Stimulated activated CD8-positive, alpha-beta memory T cell treated with anti-CD3 and anti-CD28 coated beads, Interleukin-12 subunit alpha, Interleukin-12 subunit beta, amount 100 ng/mL, for 1 hour (primary cell): ENCODE results near the gene PFKP.

Source experiments
- DNase-seq: peaks from one replicate; pipeline ENCODE4 v3.0.0-alpha.2; 2020; ENCODE audit warnings: low read depth

The PFKP gene

DNA sequence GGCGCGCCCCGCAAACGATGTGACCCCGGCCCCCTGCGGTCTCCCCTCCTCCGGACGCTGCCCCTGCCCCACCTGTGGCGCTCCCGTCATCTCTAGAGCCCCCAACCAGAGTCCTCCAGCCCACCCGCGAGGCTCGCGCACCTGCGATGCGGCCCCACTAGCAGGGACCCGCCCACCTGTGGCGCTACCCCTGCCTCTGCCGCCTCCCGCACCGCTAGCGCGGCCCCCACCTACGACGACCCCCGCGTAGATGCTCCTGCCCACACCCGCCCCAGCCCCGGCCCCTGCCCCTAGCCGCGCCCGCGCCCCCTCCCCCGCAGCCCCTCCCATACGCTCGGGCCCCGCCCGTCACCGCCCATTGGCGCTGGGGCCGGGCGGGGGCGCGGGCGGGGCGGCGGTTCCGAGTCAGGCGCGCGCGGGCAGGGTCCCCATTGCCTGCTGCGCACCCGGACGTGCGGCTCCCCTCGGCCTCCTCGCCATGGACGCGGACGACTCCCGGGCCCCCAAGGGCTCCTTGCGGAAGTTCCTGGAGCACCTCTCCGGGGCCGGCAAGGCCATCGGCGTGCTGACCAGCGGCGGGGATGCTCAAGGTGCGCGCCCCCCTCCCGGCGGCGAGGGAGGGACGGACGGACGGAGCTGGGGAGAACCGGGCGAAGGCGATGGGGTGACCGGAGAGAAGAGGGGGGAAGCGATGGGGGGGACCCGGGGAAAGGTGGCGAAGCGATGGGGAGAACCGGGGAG, at the start of gene PFKP:
Gene PFKP, plus strand, starts transcription at position 431 of the 741 bp plus-strand sequence. Its CDS starts 48 bp downstream, at position 479.
- peak; percentile 24 for DNase-seq

DNA sequence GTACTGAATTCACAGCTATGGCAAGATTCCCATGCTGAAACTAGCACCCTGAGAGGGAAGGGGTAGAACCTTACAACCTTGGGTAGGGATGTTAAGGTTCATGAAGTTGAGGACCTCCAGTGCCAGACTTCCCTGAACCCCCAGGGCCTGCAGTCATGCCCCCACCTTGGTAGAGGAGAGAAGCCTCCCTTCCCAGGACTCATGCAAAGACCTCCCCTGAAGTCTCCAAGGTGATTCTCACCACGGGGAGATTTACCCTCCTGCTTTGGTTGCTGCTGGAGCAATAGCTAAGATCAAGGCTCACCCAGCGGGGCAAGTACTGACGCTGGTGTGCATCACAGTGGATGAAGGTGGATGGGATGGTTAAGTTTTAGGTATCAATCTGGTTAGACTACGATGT, 49.1 kb upstream of the PFKP start:
- no peak for DNase-seq

DNA sequence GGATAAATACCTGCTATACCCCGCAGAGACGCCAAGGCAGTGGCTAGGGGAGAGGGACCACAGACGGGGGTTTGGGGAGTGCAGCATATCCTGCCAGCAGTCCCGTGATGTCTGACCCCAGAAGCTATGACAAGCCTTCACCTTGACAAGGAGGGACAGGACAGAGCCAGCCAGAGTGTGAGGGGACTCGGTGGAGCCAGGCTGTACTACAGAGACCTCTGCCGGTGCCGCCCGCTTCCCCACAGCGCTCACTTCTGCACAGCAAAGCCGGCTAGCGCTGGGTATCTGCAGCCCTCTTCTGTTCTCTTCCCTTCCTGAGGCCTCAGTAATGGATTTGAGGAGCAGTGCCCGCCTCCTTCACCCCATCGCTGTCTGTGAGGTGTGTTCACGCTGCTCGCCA, 47.0 kb upstream of the PFKP start:
- no peak for DNase-seq

DNA sequence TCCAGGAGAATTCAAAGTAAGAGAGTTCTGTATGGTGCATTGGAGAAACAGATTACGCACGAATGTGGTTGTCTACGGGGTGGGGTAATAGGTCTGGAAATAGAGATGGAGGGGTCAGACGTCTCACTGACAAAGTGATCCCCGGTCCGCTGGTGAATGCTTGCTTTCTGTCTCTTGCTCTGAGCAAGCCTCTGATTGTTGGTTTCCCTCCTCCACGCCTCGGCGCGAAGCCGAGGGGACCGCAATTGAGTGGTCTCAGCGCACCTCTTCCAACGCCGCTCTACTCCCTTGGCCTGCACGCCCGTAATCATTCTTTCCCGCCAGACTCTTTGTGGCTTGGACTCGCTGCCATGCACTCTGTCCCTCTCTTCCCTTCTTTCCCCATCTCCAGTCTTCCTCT, 46.5 kb upstream of the PFKP start:
- no peak for DNase-seq

DNA sequence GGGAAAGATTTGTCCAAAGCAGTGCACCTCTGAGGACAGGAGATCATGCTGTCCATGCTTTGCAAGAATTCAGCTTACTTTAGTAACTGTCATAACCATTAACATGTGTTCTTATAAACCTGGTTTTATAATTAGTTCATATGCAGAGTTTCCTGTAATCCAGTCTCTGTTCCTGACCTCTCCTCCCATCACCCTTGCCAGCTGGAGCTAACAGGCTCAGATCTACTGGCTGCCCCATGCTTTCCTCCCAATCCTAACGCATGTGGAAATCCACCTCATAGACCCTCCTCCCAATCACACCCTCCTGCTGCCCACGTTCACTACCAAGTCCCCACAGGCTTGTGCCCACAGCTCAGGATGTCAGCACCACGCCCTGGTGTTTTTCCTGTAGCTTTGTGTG, 45.3 kb upstream of the PFKP start:
- no peak for DNase-seq

DNA sequence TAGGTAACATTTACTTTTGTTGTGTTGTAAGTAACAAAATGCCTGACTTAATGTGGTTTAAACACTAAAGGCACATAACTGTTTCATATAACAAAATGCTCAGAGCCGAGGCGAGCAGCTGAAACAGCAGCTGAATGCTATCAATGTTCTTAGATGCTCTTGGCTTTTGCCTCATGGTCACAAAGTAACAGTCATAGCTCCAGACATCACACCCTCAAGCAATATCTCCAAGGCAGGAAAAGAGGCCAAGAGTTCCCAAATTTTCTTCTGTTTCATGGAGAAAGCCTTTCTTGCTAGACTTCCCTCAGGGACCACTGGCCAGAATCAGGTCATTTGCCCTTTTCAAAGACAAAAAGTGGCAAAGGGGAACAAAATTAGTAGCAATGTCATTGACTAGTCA, 43.5 kb upstream of the PFKP start:
- no peak for DNase-seq

DNA sequence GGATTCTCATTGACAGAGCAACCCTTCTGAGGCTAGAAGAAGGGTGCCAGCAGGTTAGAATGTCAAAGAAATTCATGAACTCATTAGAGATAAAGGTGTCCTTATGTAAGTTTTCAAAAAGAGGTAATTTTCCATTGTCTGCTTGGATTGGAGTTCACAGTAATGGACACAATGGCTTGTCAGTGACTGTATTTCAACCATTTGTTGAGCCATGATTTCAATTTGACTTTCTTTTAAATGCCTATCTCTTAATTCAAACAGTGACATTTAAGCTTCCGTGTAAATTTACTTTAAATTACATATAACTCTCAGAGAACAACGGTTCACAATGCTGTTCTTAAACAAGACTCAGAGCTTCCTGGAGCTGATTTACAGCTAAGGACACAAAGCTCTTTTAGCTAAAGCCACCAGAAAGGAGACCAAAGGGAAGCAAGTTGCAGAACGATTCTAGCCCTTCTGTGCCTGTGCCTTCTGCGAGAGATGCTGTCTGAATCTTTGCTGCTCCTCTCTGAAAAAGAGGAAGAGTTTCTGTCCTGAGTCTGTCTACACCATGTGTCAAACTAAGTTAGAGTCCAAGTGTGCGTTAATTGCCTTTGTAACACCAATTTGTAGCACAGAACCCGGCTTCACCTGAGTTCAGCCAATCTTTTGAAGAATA, 42.2 kb upstream of the PFKP start:
- DNase-seq: no peak

DNA sequence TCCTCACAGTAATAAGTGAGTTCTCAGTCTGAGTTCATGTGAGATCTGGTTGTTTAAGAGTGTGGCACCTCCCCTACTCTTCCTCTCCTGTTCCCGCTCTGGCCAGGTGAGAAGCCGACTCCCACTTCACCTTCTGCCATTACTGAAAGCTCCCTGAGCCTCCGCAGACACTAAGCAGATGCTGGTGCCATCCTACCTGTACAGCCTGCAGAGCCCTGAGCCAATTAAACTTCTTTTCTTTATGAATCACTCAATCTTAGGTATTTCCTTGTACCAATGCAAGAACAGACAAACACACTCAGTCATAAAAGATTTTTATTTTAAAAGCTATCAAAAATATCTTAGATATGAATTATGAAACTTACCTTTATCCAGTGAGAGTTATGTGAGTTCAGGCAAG, 39.5 kb upstream of the PFKP start:
- DNase-seq: no peak

DNA sequence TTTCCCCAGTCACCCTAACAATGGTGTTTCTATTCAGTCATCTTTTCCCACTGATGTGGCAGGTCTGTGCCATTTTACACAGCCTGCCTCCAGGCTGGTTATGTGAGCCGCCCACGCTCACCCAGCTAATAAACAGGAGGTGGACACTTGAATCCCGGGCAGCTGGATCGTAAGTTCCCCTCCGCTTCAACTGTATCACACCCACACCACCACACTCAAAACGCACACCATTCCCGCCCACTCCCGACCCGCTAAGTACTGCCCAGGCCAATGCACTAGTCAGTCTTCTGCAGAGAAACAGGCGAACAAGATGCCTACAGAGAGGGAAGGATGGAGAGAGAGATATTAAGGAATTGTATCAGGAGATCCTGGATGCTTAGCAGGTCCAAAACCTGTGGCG, 38.9 kb upstream of the PFKP start:
- DNase-seq: no peak

DNA sequence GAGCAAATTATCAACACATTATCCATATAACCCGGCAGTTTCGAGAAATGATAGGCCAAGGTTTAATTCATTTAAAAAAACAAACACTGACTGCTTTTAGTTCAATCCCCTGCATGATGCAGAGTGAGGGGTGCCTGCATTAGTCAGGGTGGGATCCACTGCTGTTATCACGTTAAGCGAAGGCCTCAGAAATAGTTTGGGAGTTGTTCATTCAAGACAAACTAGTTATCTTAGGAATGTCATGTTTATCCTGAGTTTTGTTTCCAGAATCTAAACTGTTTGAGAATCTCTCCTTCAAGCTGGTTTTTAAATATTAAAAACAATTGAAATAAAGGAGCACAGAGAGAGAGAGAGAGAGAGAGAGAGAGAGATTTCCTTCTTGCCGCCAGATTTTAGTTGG, 36.6 kb upstream of the PFKP start:
- DNase-seq: no peak

DNA sequence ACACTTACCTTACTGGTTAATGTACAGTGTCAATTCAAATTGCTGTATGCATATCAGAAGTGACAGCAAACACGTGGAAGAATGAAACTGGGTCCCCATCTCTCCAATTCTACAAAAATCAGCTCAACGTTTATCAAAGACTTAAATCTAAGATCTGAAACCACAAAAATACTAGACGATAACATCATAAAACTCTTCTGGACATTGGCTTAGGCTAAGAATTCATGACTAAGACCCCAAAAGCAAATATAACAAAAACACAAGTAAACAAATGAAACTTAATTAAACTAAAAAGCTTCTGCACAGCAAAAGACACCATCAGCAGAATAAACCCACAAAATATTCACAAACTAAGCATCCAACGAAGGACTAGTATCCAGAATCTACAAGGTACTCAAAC, 35.9 kb upstream of the PFKP start:
- DNase-seq: no peak

DNA sequence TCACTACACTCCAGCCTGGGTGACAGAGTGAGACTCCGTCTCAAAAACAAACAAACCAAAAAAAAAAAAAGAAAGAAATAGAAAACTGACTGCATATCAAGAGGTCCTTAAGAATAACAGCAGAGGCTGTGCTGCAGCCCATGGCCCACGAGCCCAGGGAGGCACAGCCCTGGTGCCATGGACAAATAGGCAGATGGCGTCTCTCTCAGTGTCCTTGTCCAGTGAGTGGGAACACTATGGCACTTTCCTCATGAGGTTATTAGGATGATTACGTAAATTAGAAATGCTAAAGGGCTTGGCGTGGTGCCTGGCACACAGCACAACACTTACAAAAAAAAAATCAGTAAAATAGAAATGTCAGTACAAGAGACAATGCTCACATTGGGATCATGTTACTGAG, 33.4 kb upstream of the PFKP start:
- no peak for DNase-seq

DNA sequence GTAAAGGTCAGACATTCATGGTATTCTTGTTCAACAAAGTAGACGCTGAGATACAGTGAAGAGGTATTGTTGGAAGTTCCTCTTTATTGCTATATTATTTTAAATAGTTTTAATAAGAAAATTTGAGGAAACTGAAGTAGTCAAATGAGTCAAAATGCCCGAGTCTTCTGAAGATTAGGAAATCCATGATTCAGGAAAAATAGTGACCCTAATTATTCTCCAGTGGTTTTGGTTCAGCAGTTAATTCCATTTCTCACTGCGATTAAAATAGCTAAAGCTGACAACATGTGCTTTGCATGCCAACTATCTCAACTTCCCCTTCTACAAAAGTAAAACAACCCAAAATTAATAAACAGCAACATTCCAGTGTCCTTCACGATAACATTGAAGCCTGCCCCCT, 32.7 kb upstream of the PFKP start:
- no peak for DNase-seq

DNA sequence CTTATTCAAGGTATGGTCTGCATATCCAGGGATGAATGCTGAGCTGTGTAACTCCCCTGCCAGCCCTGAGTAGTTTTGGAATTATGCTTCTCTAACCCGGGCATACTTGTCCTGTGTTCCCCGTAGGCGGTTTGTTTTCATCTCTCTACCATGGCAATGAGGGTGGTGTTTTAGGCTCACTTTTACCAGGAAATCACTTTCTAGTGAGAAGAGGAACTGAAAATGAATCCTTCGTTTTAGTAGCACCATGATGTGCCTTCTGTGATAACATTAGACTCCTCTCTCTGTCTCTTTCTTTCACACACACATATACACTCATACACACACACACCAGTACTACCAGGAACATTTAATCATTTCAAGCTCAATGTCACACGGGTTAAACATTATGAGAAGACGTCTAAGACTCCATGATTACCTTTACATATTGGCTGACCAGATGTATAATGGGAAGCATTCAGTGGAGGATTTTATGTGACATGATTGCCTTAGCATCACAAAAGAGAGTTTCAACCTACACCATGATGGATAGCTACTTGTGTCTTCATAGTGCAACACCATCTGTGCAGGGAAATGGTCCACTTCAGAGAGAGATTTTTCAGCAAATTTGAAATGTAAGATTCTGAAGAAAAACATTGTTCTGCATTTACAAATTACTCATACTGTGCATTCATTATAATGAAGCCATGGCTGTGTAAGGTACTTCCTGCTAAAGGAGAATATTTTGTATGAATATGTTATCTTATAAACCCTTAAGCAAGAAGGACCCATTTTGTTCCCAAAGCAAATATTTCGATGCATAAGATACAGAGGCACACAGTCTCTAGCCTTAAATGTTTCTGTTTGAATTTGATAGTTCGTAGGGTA, 31.0 kb upstream of the PFKP start:
- DNase-seq: no peak

DNA sequence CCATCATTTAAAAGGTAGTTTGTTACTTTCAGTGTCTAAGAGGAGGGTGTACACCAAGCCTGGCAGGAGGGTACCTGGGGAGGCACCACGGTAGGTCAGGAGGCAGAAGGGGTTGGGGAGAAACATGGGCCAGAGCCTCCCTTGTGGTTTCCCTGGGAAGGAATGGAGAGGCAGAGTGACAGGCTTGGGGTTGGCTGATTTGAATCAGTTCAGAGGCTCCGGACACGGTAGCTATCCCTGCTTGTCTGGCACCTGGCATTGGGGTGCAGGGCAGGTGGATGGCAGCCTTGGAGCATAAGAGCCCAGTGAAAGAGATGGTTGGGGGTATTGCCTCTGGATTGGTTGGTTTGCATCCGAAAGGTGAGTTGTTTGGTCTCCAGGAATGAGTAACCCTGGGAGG, 30.2 kb upstream of the PFKP start:
- DNase-seq: no peak

DNA sequence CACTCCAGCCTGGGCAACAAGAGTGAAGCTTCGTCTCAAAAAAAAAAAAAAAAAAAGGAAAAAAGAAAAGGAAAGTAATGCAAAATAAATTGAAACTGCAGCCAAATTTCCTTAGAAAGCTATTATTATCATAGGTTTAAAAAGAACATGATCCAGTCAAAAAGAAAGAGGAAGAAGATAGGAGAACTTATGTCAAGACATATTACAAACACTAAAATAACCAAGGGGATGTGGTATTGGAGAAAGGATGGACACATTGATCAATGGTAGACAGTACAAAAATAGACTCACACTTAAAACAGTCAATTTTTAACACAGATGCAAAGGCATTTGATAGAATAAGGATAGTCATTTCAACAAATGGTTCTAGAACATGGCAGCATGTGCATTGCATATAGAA, 27.3 kb upstream of the PFKP start:
- no peak for DNase-seq

DNA sequence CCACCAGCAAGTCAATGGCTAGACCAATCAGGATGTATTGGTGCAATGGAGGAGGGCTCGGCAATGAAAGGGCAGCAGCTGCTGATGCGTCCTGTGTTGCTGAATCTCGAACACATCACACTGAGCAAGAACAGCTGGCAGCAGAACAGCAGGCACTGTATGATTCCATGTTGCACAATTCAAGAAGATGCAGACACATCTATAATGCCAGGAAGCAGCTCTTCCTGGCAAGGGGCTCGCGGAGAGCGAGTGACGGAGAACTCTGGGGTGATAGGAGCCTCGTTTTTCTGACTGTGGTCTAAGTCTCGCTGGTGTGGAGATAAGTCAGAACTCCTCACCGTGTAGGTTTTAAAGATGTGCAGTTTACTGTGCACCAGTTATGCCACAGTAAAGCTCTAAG, 24.8 kb upstream of the PFKP start:
- DNase-seq: no peak

DNA sequence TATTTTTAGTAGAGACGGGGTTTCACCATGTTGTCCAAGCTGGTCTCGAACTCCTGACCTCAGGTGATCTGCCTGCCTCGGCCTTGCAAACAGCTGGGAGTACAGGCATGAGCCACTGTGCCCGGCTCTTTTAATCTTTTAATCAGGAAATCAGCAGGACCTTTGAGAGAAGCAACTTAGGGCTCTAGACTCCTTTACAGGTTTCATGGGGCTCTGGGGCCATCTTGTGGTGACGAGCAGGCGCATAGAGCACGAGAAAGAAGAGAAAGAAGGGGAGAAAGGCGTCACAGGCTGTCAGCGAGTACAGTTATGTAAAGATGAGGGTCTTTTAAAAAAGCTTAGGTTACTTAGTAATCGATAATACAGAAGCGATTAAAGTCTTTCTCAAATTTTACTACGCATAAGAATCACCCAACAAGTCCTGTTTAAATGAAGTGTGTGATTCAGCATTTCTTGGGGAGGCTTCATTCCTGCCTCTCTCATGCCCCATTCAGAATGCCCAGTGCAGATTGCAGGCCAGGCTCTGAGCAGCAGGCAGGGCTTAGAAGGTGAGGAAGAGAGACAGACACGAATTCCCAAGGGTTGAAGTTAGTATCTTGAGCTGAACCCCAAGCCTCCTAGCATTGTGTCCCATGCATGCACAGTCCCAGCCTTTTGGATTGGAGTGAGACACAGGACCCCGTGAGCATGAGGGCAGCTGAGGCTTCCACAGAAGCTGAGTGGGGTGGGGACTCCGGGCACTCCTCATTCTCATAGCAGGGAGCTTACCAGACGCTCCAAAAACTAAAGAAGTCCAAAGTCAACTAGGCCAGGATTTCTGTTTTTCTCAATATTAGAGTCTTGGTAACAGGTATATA, 23.6 kb upstream of the PFKP start:
- no peak for DNase-seq

DNA sequence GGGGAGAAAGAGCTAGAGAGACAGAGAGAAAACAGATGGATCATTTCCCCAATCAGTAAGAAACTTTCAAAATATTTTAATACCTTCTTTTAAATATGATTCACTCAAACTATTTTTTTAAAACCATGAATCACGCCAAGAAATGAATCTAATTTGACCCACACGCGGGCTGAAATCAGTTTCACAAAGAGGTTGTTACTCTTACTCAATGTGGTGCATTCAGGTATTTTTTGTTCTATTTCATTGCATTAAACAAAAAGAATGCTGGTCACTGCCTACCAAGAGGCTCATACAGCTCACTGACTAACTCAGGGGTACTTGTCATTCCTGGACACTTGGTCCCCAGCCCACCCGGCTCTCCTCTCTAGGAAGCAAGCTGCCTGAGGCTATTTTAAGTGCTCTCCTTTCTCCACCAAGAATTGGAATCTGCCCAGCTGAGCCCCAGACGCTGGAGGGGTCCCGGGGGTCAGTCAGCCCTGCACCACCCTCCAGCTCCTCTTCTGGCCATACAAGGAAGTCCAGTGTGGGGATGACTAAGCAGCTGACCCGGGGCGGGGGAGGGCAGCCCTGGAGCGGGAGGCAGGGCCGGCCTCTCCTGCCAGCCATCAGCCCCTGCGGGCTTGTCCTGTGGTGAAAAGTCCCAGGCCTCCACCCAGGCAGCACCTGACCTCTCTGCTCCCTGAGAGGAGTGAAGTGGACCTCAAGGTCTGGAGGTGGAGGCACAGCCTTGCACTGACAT, 21.7 kb upstream of the PFKP start:
- no peak for DNase-seq

DNA sequence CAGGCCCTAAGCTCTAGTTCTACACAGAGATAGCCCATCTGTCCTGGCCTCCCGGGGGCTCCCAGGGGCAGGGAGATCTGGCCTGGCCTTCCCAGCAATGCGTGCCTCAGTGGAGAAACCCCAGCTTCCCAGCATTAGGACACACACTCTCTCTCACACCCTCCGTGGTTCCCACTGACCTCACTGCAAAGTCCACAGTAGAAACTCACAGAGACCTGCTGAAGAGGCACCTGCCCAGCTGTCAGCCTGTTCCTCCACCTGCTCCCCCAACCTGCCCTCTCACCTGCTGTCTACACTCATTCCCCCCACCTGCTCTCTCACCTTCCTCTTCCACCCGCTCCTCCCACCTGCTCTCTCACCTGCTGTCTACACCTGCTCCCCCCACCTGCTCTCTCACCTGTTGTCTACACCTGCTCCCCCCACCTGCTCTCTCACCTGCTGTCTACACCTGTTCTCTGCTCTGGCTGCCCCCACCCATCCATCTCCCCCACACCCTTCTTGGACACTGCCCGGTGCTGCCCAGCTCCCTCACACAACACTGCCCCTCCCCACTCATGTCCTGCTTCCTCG, 21.1 kb upstream of the PFKP start:
- no peak for DNase-seq

DNA sequence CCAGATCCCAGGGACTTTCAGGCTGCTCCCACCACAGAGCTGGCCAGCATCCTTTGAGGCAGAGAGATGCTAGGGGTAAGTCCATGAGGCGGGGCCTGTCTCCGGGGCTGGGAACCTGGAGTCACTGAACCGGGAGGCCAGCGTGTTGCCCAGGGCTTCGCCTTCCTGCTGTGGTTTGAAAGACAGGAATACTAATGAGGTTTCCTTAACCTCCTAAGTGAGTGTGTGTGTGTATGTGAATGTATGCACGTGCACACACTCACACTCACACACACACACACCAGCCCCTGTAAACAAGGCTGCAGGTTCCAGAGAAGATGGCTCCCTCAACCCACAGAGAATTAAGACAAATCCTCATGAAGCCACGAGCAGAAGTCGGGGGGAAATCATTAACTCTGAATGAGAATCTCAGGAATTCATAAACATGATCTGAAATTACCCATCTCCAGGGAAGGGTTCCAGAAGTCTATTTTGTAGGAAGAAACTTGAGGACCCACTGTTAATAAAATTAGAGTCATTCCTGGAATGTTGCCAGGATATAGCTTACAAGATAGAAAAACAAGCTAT, 20.3 kb upstream of the PFKP start:
- DNase-seq: no peak
